ENCODE results near the gene TMEM187.
A peak's percentile ranks its signal among the peaks of the same experiment; 100 is the strongest.

Gene TMEM187

GRCh38 chrX:153941336-153942252 is 31.0 kb upstream of the TMEM187 start:
- TF ChIP-seq JUND (IDR thresholded peaks at IDR 0.05; ENCODE audit: low read depth): no peak
- no peak for DNase-seq (ENCODE audit: low read depth in 1 of 2, low spot score in 1 of 2)
- in situ Hi-C loops (cut with HindIII; ENCODE audit: low pct_unique_long_range_greater_than_20kb, low sequenced_read_pairs): no loop called here

GRCh38 chrX:153944140-153944799 is 28.3 kb upstream of the TMEM187 start, which contains the start of gene RENBP:
Gene RENBP, minus strand, starts transcription at chrX:153944643. Its CDS starts 33 bp downstream, at chrX:153944610.
- in situ Hi-C loops (cut with HindIII; ENCODE audit: low pct_unique_long_range_greater_than_20kb, low sequenced_read_pairs): no loop called here
- no peak for DNase-seq (ENCODE audit: low read depth in 1 of 2, low spot score in 1 of 2)
- TF ChIP-seq JUND (IDR thresholded peaks at IDR 0.05; ENCODE audit: low read depth): no peak

GRCh38 chrX:153944800-153945150 is 27.8 kb upstream of the TMEM187 start:
- no peak for TF ChIP-seq JUND (IDR thresholded peaks at IDR 0.05; ENCODE audit: low read depth)
- no peak for DNase-seq (ENCODE audit: low read depth in 1 of 2, low spot score in 1 of 2)
- in situ Hi-C loops (cut with HindIII; ENCODE audit: low pct_unique_long_range_greater_than_20kb, low sequenced_read_pairs): no loop called here

- TF ChIP-seq JUND (IDR thresholded peaks at IDR 0.05; ENCODE audit: low read depth): no peak
- in situ Hi-C loops (cut with HindIII; ENCODE audit: low pct_unique_long_range_greater_than_20kb, low sequenced_read_pairs): no loop called here
- DNase-seq (ENCODE audit: low read depth in 1 of 2, low spot score in 1 of 2): no peak
Observed at GRCh38 chrX:153945956-153946943, 26.3 kb upstream of the TMEM187 start.

GRCh38 chrX:153947009-153947769 is 25.4 kb upstream of the TMEM187 start:
- in situ Hi-C loops (cut with HindIII; ENCODE audit: low pct_unique_long_range_greater_than_20kb, low sequenced_read_pairs): no loop called here
- no peak for TF ChIP-seq JUND (IDR thresholded peaks at IDR 0.05; ENCODE audit: low read depth)
- DNase-seq (ENCODE audit: low read depth in 1 of 2, low spot score in 1 of 2): peak in 1 of 2 experiments; percentile 77

GRCh38 chrX:153948002-153948466 is 24.5 kb upstream of the TMEM187 start:
- TF ChIP-seq JUND (IDR thresholded peaks at IDR 0.05; ENCODE audit: low read depth): no peak
- in situ Hi-C loops (cut with HindIII; ENCODE audit: low pct_unique_long_range_greater_than_20kb, low sequenced_read_pairs): no loop called here
- no peak for DNase-seq (ENCODE audit: low read depth in 1 of 2, low spot score in 1 of 2)

GRCh38 chrX:153948847-153949805 is 23.4 kb upstream of the TMEM187 start:
- no peak for DNase-seq (ENCODE audit: low read depth in 1 of 2, low spot score in 1 of 2)
- in situ Hi-C loops (cut with HindIII; ENCODE audit: low pct_unique_long_range_greater_than_20kb, low sequenced_read_pairs): no loop called here
- no peak for TF ChIP-seq JUND (IDR thresholded peaks at IDR 0.05; ENCODE audit: low read depth)

- no peak for DNase-seq (ENCODE audit: low read depth in 1 of 2, low spot score in 1 of 2)
- in situ Hi-C loops (cut with HindIII; ENCODE audit: low pct_unique_long_range_greater_than_20kb, low sequenced_read_pairs): no loop called here
- no peak for TF ChIP-seq JUND (IDR thresholded peaks at IDR 0.05; ENCODE audit: low read depth)
Observed at GRCh38 chrX:153950127-153950526, 22.4 kb upstream of the TMEM187 start.

- in situ Hi-C loops (cut with HindIII; ENCODE audit: low pct_unique_long_range_greater_than_20kb, low sequenced_read_pairs): no loop called here
Observed at GRCh38 chrX:153951683-153952372, 20.7 kb upstream of the TMEM187 start.

GRCh38 chrX:153952373-153953026 is 20.1 kb upstream of the TMEM187 start:
- TF ChIP-seq JUND (IDR thresholded peaks at IDR 0.05; ENCODE audit: low read depth): no peak
- in situ Hi-C loops (cut with HindIII; ENCODE audit: low pct_unique_long_range_greater_than_20kb, low sequenced_read_pairs): no loop called here
- no peak for DNase-seq (ENCODE audit: low read depth in 1 of 2, low spot score in 1 of 2)

More at GRCh38 chrX:153951683-153952372, 20.7 kb upstream of the TMEM187 start:
- DNase-seq (ENCODE audit: low read depth in 1 of 2, low spot score in 1 of 2): no peak
- TF ChIP-seq JUND (IDR thresholded peaks at IDR 0.05; ENCODE audit: low read depth): no peak
